ENCODE data around the gene A4GALT.

DNA sequence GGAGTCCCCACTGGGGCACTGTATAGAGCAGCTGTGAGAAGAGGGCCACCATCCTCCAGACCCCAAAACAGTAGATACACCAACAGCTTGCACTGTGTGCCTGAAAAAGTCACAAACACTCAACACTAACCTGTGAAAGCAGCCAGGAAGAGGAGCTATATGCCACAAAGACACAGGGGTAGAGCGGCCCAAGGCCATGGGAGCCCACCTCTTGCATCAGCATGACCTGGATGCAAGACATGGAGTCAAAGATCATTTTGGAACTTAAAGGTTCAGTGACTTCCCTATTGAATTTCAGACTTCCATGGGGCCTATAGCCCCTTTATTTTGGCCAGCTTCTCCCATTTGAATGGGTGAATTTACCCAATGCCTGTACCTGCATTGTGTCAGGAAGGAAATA, 41.8 kb downstream of the A4GALT start:
- TF ChIP-seq HDGF (IDR thresholded peaks at IDR 0.05; ENCODE audit: borderline replicate concordance) (no peak), SP1 (IDR thresholded peaks at IDR 0.05) (no peak), ELF4 (IDR thresholded peaks at IDR 0.05) (no peak), CTBP1 (IDR thresholded peaks at IDR 0.05; ENCODE audit: borderline replicate concordance) (no peak), BHLHE40 (IDR thresholded peaks at IDR 0.05; ENCODE audit: borderline replicate concordance) (no peak), SUZ12 (IDR thresholded peaks at IDR 0.05) (no peak), FOXK2 (IDR thresholded peaks at IDR 0.05) (no peak), ZNF384 (IDR thresholded peaks at IDR 0.05) (no peak), FOXM1 (IDR thresholded peaks at IDR 0.05; ENCODE audit: borderline replicate concordance) (no peak)

All from HEK293T (cell line).